Central memory CD8-positive, alpha-beta T cell (primary cell): ENCODE measurements around the gene VPS18.
"Not testable (repeated sequence)": the region's sequence is repeated elsewhere in the genome, so short reads cannot be mapped to it uniquely, and the experiment has no call there.

Experiments used
- ATAC-seq: fragments of 150-1000 bp; cut with Tn5 transposase; replicated peaks from 2 replicates; pipeline ENCODE4 v1.10.0; 2022; ENCODE audit warnings: mild to moderate bottlenecking, moderate FRiP score, moderate number of reproducible peaks; ENCODE audit not compliant: poor library complexity, severe bottlenecking; ENCODE audit errors: extremely low read depth
- DNase-seq, 2 donors: peaks; one replicate each; pipeline ENCODE4 v3.0.0; 2021; ENCODE audit warnings: low spot score in 2 of 2
- H3K27ac Mint-ChIP-seq: one replicate; pipeline ENCODE4 v1.8.0; 2022; ENCODE audit warnings: low read depth, mild to moderate bottlenecking, moderate library complexity, mixed read lengths
- H3K27me3 Mint-ChIP-seq: one replicate; pipeline ENCODE4 v1.8.0; 2022; ENCODE audit warnings: mixed read lengths
- H3K36me3 Mint-ChIP-seq: one replicate; pipeline ENCODE4 v1.8.0; 2022; ENCODE audit warnings: mild to moderate bottlenecking, moderate library complexity, mixed read lengths; ENCODE audit not compliant: insufficient read depth
- H3K4me1 Mint-ChIP-seq: one replicate; pipeline ENCODE4 v1.8.0; 2022; ENCODE audit warnings: mixed read lengths
- H3K4me3 Mint-ChIP-seq: one replicate; pipeline ENCODE4 v1.8.0; 2022; ENCODE audit warnings: mild to moderate bottlenecking, moderate library complexity, mixed read lengths
- H3K9me3 Mint-ChIP-seq: one replicate; pipeline ENCODE4 v1.8.0; 2022; ENCODE audit warnings: mixed read lengths

Gene VPS18

GRCh38 chr15:40855706-40856234, 38.5 kb upstream of the VPS18 start:
- Mint-ChIP-seq H3K9me3 (no peaks in the 10 kb centered on the region), H3K27me3 (no peaks in the 10 kb centered on the region), H3K36me3 (peaks cover 3% of the 10 kb centered on the region), H3K4me3 (no peak overlapping the region), H3K27ac (no peak overlapping the region), H3K4me1 (peaks cover 14% of the 10 kb centered on the region)
- ATAC-seq: no peak
- DNase-seq: no peak

GRCh38 chr15:40856746-40857145, 37.5 kb upstream of the VPS18 start:
- no peak for ATAC-seq
- Mint-ChIP-seq H3K36me3 (peaks cover 3% of the 10 kb centered on the region), H3K4me3 (no peak overlapping the region), H3K27ac (no peak overlapping the region), H3K9me3 (no peaks in the 10 kb centered on the region), H3K27me3 (no peaks in the 10 kb centered on the region), H3K4me1 (peaks cover 14% of the 10 kb centered on the region)
- DNase-seq: no peak

GRCh38 chr15:40857601-40858341, 36.5 kb upstream of the VPS18 start:
- H3K4me1 Mint-ChIP-seq: peaks cover 14% of the 10 kb centered on the region
- H3K27ac Mint-ChIP-seq: no peak overlapping the region
- H3K4me3 Mint-ChIP-seq: no peak overlapping the region
- peaks cover 5% of the 10 kb centered on the region for H3K27me3 Mint-ChIP-seq
- ATAC-seq (peak; percentile 85), DNase-seq (peak; percentile 72 to 86)
- peaks cover 3% of the 10 kb centered on the region for H3K36me3 Mint-ChIP-seq
- H3K9me3 Mint-ChIP-seq: no peaks in the 10 kb centered on the region

- H3K27me3 Mint-ChIP-seq: peaks cover 11% of the 10 kb centered on the region
- peaks cover 14% of the 10 kb centered on the region for H3K4me1 Mint-ChIP-seq
- no peak overlapping the region for H3K27ac Mint-ChIP-seq
- ATAC-seq (no peak), DNase-seq (no peak)
- H3K36me3 Mint-ChIP-seq: peaks cover 3% of the 10 kb centered on the region
- no peak overlapping the region for H3K4me3 Mint-ChIP-seq
- H3K9me3 Mint-ChIP-seq: no peaks in the 10 kb centered on the region
Observed at GRCh38 chr15:40858706-40859105, 35.5 kb upstream of the VPS18 start.

GRCh38 chr15:40859206-40859851, 34.9 kb upstream of the VPS18 start:
- Mint-ChIP-seq H3K4me1 (peaks cover 14% of the 10 kb centered on the region), H3K27ac (no peak overlapping the region), H3K4me3 (no peak overlapping the region), H3K9me3 (no peaks in the 10 kb centered on the region), H3K36me3 (peaks cover 3% of the 10 kb centered on the region), H3K27me3 (peaks cover 17% of the 10 kb centered on the region)
- peak; percentile 68 to 83 for DNase-seq
- ATAC-seq: peak; percentile 86

GRCh38 chr15:40861147-40861546, 33.1 kb upstream of the VPS18 start:
- not testable (repeated sequence) for H3K9me3 Mint-ChIP-seq, DNase-seq, H3K27ac Mint-ChIP-seq, H3K36me3 Mint-ChIP-seq, H3K4me3 Mint-ChIP-seq, ATAC-seq
- H3K4me1 Mint-ChIP-seq: peaks cover 14% of the 10 kb centered on the region
- peaks cover 22% of the 10 kb centered on the region for H3K27me3 Mint-ChIP-seq

GRCh38 chr15:40863660-40864270, 30.5 kb upstream of the VPS18 start:
- H3K36me3 Mint-ChIP-seq: peaks cover 3% of the 10 kb centered on the region
- no peak overlapping the region for H3K4me3 Mint-ChIP-seq
- DNase-seq: no peak
- H3K27ac Mint-ChIP-seq: no peak overlapping the region
- no peaks in the 10 kb centered on the region for H3K9me3 Mint-ChIP-seq
- H3K27me3 Mint-ChIP-seq: peaks cover 22% of the 10 kb centered on the region
- H3K4me1 Mint-ChIP-seq: peaks cover 10% of the 10 kb centered on the region
- no peak for ATAC-seq

GRCh38 chr15:40867199-40867598, 27.1 kb upstream of the VPS18 start:
- H3K4me3 Mint-ChIP-seq: no peak overlapping the region
- no peaks in the 10 kb centered on the region for H3K4me1 Mint-ChIP-seq
- no peak for DNase-seq
- ATAC-seq: no peak
- peaks cover 22% of the 10 kb centered on the region for H3K27me3 Mint-ChIP-seq
- H3K27ac Mint-ChIP-seq: no peak overlapping the region
- H3K9me3 Mint-ChIP-seq: no peaks in the 10 kb centered on the region
- H3K36me3 Mint-ChIP-seq: peaks cover 4% of the 10 kb centered on the region

- peaks cover 1% of the 10 kb centered on the region for H3K27me3 Mint-ChIP-seq
Observed at GRCh38 chr15:40869686-40870085, 24.6 kb upstream of the VPS18 start.

GRCh38 chr15:40870716-40871115, 23.5 kb upstream of the VPS18 start:
- no peaks in the 10 kb centered on the region for H3K27me3 Mint-ChIP-seq
- ATAC-seq (no peak), DNase-seq (no peak)
- H3K4me3 Mint-ChIP-seq: no peak overlapping the region
- H3K27ac Mint-ChIP-seq: no peak overlapping the region
- H3K36me3 Mint-ChIP-seq: peaks cover 4% of the 10 kb centered on the region
- H3K4me1 Mint-ChIP-seq: peaks cover 6% of the 10 kb centered on the region
- H3K9me3 Mint-ChIP-seq: no peaks in the 10 kb centered on the region

More at GRCh38 chr15:40869686-40870085, 24.6 kb upstream of the VPS18 start:
- Mint-ChIP-seq H3K36me3 (peaks cover 4% of the 10 kb centered on the region), H3K27ac (no peak overlapping the region), H3K9me3 (no peaks in the 10 kb centered on the region), H3K4me1 (peaks cover 6% of the 10 kb centered on the region), H3K4me3 (no peak overlapping the region)
- ATAC-seq (no peak), DNase-seq (no peak)

GRCh38 chr15:40871749-40872617, 22.3 kb upstream of the VPS18 start:
- no peaks in the 10 kb centered on the region for H3K27me3 Mint-ChIP-seq
- peaks cover 2% of the 10 kb centered on the region for H3K36me3 Mint-ChIP-seq
- ATAC-seq (no peak), DNase-seq (no peak)
- no peak overlapping the region for H3K27ac Mint-ChIP-seq
- H3K9me3 Mint-ChIP-seq: no peaks in the 10 kb centered on the region
- peaks cover 6% of the 10 kb centered on the region for H3K4me1 Mint-ChIP-seq
- peak overlapping the region; percentile 28 for H3K4me3 Mint-ChIP-seq
